C4-2B (cell line): ENCODE data around the gene HES6.
A peak's percentile ranks its signal among the peaks of the same experiment; 100 is the strongest.

Experiments used
- H3K27ac ChIP-seq: fragments of 450-650 bp; 2 replicates; pipeline ENCODE4 v1.5.1; 2017
- ZFX ChIP-seq: fragments of 450-650 bp; IDR thresholded peaks from 2 replicates; pipeline ENCODE4 v1.6.1; 2017
- TF ChIP-seq, protein P1 (sequence below): fragments of 450-650 bp; conservative IDR thresholded peaks from 2 replicates; pipeline ENCODE4 v1.5.1; 2017; ENCODE audit warnings: mild to moderate bottlenecking

Gene HES6

GRCh38 chr2:238286095-238286494, 46.3 kb upstream of the HES6 start:
- TF ChIP-seq, protein P1, sequence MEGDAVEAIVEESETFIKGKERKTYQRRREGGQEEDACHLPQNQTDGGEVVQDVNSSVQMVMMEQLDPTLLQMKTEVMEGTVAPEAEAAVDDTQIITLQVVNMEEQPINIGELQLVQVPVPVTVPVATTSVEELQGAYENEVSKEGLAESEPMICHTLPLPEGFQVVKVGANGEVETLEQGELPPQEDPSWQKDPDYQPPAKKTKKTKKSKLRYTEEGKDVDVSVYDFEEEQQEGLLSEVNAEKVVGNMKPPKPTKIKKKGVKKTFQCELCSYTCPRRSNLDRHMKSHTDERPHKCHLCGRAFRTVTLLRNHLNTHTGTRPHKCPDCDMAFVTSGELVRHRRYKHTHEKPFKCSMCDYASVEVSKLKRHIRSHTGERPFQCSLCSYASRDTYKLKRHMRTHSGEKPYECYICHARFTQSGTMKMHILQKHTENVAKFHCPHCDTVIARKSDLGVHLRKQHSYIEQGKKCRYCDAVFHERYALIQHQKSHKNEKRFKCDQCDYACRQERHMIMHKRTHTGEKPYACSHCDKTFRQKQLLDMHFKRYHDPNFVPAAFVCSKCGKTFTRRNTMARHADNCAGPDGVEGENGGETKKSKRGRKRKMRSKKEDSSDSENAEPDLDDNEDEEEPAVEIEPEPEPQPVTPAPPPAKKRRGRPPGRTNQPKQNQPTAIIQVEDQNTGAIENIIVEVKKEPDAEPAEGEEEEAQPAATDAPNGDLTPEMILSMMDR, result no peak
- peak overlapping the region; percentile 98 for H3K27ac ChIP-seq

DNA sequence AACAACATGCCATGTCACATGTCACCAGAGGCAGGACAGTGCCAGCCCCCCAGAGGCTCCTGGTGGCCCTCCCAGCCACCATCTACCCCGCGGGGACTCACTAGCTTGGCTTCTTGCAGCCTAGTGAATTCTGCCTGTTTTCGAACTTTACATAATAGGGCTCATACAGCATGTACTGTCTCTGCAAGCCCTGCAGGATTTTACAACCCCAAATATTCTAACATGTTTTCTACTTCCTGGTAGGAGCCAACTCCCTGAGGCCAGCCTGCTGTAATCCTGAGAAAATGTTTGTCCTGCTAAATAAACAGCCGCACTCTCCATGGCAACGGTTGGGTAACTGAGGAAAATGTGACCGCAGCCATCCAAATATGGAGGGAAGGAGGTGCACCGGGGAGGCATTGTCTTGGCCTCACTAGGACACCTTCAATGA, 45.8 kb upstream of the HES6 start:
- no peak for TF ChIP-seq ZFX
- TF ChIP-seq, protein P1, result no peak
- H3K27ac ChIP-seq, result peak overlapping the region; percentile 98

GRCh38 chr2:238284802-238285515, 45.1 kb upstream of the HES6 start:
- peak overlapping the region; percentile 98 for H3K27ac ChIP-seq
- TF ChIP-seq ZFX, result no peak
- TF ChIP-seq, protein P1, result no peak

- H3K27ac ChIP-seq, result peak overlapping the region; percentile 98
- TF ChIP-seq, protein P1, result no peak
- no peak for TF ChIP-seq ZFX
These were observed 43.3 kb upstream of the HES6 start for GRCh38 chr2:238282861-238283738.

DNA sequence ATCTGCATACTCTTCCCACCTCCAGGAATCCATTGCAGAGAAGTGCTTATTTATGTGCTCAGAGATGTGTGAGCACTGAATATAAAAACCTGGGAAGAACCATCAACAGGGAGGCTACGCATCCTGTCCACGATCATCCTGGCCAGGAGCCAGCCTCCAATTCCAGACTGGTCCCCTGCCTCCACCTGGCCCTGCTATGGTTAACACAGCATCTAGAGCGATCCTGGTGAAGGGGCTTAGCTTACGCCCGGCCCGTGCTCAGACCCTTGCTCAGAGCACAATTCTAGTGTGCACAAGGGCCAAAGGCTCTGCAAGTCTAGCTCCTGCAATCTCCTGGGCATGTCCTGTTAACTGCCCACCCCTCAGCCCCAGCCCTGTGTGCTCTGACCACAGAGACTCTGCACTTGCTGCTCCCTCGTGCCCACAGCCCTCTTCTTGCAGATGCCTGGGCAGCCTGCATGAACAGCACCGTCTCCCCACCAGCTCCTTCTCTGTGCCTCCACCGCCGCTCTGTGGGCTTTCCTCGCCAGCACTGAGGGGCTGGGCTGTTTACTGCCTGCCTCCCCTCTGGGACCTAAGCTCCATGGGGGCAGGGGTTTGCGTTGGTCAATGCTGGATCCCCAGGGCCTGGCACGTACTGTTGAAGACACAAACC, 42.1 kb upstream of the HES6 start:
- TF ChIP-seq, protein P1, result no peak
- no peak for TF ChIP-seq ZFX

GRCh38 chr2:238280083-238280825, 40.4 kb upstream of the HES6 start:
- H3K27ac ChIP-seq, result no peak overlapping the region
- no peak for TF ChIP-seq ZFX
- TF ChIP-seq, protein P1, result no peak

More for the DNA sequence above, 42.1 kb upstream of the HES6 start:
- no peak overlapping the region; the same call in 1 of the 2 replicates for H3K27ac ChIP-seq
